ENCODE data around the gene RNF6. TPM values are rescaled to one million over a fixed set of nuclear protein-coding genes. Genes with fewer than 3 reads are reported as not detected.

RNF6 gene
- total RNA-seq, 2 experiments from 2014 or later, result 36.2 TPM

DNA sequence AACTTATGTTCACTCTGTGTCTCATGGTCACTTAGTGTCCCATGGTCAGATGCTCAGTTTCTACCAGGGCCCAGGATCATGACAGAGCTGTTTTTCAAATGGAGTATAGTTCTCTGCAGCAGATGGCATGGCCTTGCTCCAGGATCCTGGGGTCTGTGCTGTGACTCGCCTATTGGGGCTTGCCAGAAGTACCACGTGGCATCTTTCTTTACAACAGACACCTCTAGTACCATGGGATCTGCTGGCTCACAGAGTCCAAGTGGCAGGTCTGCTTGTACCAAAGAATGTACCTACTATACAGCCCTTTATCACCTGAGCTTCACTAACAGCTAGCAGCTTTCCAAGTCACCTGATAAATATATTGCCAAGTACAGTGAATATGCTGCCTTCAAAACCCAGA is 6.0 kb upstream of the RNF6 start:
- intact Hi-C loops (cut with micrococcal nuclease), result no loop called here
- no peaks in the 10 kb centered on the region for H3K27me3 Mint-ChIP-seq
- no peak overlapping the region for H3K27ac Mint-ChIP-seq
- no peaks in the 10 kb centered on the region for H3K9me3 Mint-ChIP-seq
- no peaks in the 10 kb centered on the region for H3K36me3 Mint-ChIP-seq (ENCODE audit: low read depth)
- peaks cover 4% of the 10 kb centered on the region for H3K4me1 Mint-ChIP-seq (ENCODE audit: low read depth)
- ChIA-PET CTCF (interaction anchor here (1.0 to 1.5 kb wide), 2 partner anchors 10 to 12 kb away, joined by 3 to 6 read pairs; no protein-coding TSS in a partner anchor), POLR2A (interaction anchor here (0.5 kb wide), 1 partner anchor 209 kb away, joined by 3 read pairs; no protein-coding TSS in a partner anchor)
- H3K4me3 Mint-ChIP-seq, result no peak overlapping the region
- no peak for DNase-seq
- no peak for ATAC-seq
- TF ChIP-seq, protein P1, sequence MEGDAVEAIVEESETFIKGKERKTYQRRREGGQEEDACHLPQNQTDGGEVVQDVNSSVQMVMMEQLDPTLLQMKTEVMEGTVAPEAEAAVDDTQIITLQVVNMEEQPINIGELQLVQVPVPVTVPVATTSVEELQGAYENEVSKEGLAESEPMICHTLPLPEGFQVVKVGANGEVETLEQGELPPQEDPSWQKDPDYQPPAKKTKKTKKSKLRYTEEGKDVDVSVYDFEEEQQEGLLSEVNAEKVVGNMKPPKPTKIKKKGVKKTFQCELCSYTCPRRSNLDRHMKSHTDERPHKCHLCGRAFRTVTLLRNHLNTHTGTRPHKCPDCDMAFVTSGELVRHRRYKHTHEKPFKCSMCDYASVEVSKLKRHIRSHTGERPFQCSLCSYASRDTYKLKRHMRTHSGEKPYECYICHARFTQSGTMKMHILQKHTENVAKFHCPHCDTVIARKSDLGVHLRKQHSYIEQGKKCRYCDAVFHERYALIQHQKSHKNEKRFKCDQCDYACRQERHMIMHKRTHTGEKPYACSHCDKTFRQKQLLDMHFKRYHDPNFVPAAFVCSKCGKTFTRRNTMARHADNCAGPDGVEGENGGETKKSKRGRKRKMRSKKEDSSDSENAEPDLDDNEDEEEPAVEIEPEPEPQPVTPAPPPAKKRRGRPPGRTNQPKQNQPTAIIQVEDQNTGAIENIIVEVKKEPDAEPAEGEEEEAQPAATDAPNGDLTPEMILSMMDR (IDR thresholded peaks at IDR 0.05), result no peak

DNA sequence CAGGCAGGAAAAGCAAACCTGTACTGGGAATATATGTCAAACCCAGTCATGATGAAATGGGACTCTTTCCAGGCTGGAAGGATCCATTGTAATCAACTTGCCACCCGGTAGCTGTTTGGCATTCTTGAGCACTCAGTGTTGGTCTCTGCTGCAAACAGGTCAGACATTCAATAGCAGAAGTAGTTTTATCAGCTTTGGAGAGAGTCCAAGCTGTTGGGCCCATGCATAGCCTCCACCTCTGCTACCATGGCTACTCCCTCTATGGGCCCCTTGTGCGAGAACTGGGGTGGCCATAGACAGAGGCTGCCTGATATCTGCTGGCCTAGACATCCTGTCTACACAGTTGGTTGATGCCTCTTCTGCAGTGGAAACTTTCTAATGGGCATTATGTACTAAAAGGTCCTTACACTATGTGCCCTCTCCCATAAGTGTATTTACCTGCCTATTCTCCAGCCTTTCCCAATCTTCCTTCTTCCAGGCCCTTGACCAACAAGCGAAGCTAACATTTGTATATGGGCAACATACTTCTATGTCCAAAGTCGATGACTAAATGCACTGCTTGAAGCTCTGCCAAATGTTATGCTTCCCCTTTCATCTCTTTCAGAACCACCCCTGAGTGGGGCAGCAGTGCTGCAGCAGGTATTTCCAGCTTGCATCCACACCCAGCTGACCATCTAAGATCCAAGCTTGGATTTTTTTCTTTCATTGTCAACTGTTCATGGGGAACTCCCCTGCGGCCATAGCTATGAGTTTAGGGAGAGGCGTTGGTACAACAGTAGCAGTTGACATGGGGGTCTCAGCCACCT is 5.3 kb upstream of the RNF6 start:
- no peak overlapping the region for H3K4me3 Mint-ChIP-seq
- no peaks in the 10 kb centered on the region for H3K9me3 Mint-ChIP-seq
- ATAC-seq, result no peak
- ChIA-PET CTCF (interaction anchor here (1.0 to 1.5 kb wide), 2 partner anchors 9 to 11 kb away, joined by 3 to 6 read pairs; no protein-coding TSS in a partner anchor), POLR2A (interaction anchor here (0.5 to 1.7 kb wide), 2 partner anchors 12 to 209 kb away, joined by 3 to 5 read pairs; no protein-coding TSS in a partner anchor)
- no peaks in the 10 kb centered on the region for H3K27me3 Mint-ChIP-seq
- no peak overlapping the region for H3K27ac Mint-ChIP-seq
- H3K4me1 Mint-ChIP-seq (ENCODE audit: low read depth), result peaks cover 10% of the 10 kb centered on the region
- TF ChIP-seq, protein P1 (IDR thresholded peaks at IDR 0.05), result no peak
- DNase-seq, result no peak
- no peaks in the 10 kb centered on the region for H3K36me3 Mint-ChIP-seq (ENCODE audit: low read depth)
- intact Hi-C loops (cut with micrococcal nuclease), result no loop called here

DNA sequence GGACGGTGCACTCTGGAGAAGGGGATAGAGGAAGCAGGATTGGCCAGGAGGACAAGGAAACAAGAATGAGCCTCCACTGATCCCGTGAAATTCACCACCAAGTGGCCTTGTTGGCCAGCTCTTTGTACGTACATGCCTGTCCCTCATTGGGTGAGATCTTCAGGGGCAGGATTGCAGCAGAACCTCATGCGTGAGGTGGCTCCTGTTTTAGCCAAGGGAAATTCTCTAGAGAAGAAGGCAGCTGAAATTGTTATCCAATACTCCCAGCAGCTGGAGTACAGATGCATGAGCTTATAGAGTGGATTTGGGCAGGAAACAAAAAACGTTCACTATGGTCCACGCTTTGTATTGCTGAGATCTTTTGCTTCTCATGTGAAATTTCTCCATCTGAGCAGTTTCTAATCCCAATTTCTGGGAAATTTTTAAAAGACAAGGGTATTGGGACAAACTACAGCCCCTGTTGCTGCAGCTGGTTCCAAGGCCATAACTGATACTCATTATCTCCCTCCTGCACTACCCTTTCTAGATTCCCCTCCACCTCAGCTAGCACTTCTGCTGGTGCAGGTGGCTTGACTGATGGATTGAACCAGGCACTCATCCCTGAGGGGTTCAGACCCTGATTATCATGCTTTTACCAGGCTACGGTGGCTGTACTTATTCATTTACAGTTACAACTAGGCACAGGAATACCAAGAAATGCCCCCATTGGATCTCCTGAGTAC is 3.9 kb upstream of the RNF6 start:
- H3K27ac Mint-ChIP-seq, result no peak overlapping the region
- H3K27me3 Mint-ChIP-seq, result no peaks in the 10 kb centered on the region
- peaks cover 6% of the 10 kb centered on the region for H3K36me3 Mint-ChIP-seq (ENCODE audit: low read depth)
- POLR2A ChIA-PET, result interaction anchor here (1.3 to 1.7 kb wide), 2 partner anchors 10 to 27 kb away, joined by 3 to 5 read pairs; no protein-coding TSS in a partner anchor
- H3K4me1 Mint-ChIP-seq (ENCODE audit: low read depth), result peaks cover 15% of the 10 kb centered on the region
- DNase-seq (no peak), ATAC-seq (no peak)
- intact Hi-C loops (cut with micrococcal nuclease), result no loop called here
- CTCF ChIA-PET, result no interaction called here
- no peaks in the 10 kb centered on the region for H3K9me3 Mint-ChIP-seq
- TF ChIP-seq, protein P1 (IDR thresholded peaks at IDR 0.05), result no peak
- no peak overlapping the region for H3K4me3 Mint-ChIP-seq

DNA sequence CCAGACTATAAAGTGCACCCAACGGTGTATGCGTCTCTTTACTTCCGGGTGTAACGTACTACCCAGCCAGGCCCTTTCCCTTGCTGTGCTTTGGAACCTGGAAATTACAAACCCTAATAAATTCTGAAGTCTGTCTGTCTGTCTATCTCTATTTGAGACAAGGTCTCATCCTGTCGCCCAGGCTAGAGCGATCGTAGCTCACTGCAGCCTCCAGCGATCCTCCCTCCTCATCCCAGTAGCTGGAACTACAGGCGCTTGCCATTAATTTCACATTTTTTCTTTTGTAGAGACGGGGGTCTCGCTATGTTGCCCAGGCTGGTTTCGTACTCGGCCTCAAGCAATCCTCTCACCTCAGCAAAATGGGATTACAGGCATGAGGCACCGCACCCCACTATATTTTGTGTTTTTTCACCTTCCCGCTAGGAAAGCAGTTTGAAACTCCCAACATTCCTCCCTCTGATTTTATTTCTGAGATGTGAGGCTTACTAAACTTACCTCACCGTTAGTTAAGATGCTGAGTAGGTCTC is 469 bp upstream of the RNF6 start:
- DNase-seq (no peak), ATAC-seq (peak; percentile 43)
- H3K4me3 Mint-ChIP-seq, result peak overlapping the region; percentile 100
- TF ChIP-seq, protein P1 (IDR thresholded peaks at IDR 0.05), result no peak
- peak overlapping the region; percentile 100 for H3K27ac Mint-ChIP-seq
- no peaks in the 10 kb centered on the region for H3K9me3 Mint-ChIP-seq
- ChIA-PET POLR2A (interaction anchor here (1.0 to 2.3 kb wide), 5 partner anchors 10 to 36 kb away, joined by 3 to 8 read pairs (median 4); partner anchors contain the start of gene CDK8), CTCF (interaction anchor here (1.3 to 2.4 kb wide), 4 partner anchors 33 to 476 kb away, joined by 3 to 12 read pairs (median 4); no protein-coding TSS in a partner anchor)
- H3K36me3 Mint-ChIP-seq (ENCODE audit: low read depth), result peaks cover 22% of the 10 kb centered on the region
- no peaks in the 10 kb centered on the region for H3K27me3 Mint-ChIP-seq
- intact Hi-C loops (cut with micrococcal nuclease), result no loop called here
- peaks cover 34% of the 10 kb centered on the region for H3K4me1 Mint-ChIP-seq (ENCODE audit: low read depth)

All from activated CD8-positive, alpha-beta T cell treated with anti-CD3 and anti-CD28 coated beads for 36 hours (primary cell).